Endothelial cell of umbilical vein (primary cell): ENCODE measurements around the gene DYDC2. TPM values are rescaled to one million over a fixed set of nuclear protein-coding genes. Genes with fewer than 3 reads are reported as not detected.

Source experiments
- BruUV-seq: library from RNA; stranded (reverse); fragments of 400-500 nt; replicated peaks from 2 replicates; lab custom pipeline; 2021; lab: Mats Ljungman, UMichigan
- CTCF ChIA-PET: fragments of 300-600, 350-600 bp; sonication (Branson Sonifier 250); formaldehyde crosslinking; loops from one replicate; lab custom pipeline; 2021; ENCODE audit warnings: antibody characterized with exemption, inconsistent platforms; lab: Charles Lee
- POLR2A ChIA-PET: fragments of 300-600, 350-600 bp; sonication (Branson Sonifier 250); formaldehyde crosslinking; loops from one replicate; lab custom pipeline; 2021; ENCODE audit warnings: antibody characterized with exemption, inconsistent platforms; lab: Charles Lee
- DNase-seq: peaks from one replicate; pipeline ENCODE4 v3.0.0-alpha.2; 2011; ENCODE audit warnings: low read depth, low spot score
- FAIRE-seq: peaks from 2 replicates; lab custom pipeline; 2011; peaks lifted over from hg19 to GRCh38; lab: Jason Lieb, UNC
- H2AFZ ChIP-seq: 2 replicates; pipeline ENCODE4 v1.6.0; 2012; ENCODE audit warnings: low read depth, low read length, control low read depth, inconsistent platforms
- H3K27ac ChIP-seq: 2 replicates; pipeline ENCODE4 v1.5.1; 2011; ENCODE audit warnings: low read depth, mild to moderate bottlenecking, control low read depth, low read length, moderate library complexity; ENCODE audit not compliant: insufficient read depth
- H3K27me3 ChIP-seq, 2 experiments: 2 replicates each; pipeline versions ENCODE4 v1.6.0 to v1.6.1; 2011; ENCODE audit warnings: low read length in 2 of 2, mixed read lengths in 1 of 2; ENCODE audit not compliant: control insufficient read depth in 2 of 2, insufficient read depth in 2 of 2
- H3K36me3 ChIP-seq, 2 experiments: 2 replicates in 1 of 2; 3 replicates in 1 of 2; pipeline ENCODE4 v1.5.1; 2011; ENCODE audit warnings: low read length in 2 of 2, mild to moderate bottlenecking in 1 of 2, moderate library complexity in 1 of 2; ENCODE audit not compliant: control insufficient read depth in 2 of 2, insufficient read depth in 2 of 2; ENCODE audit errors: extremely low read depth in 1 of 2
- H3K4me1 ChIP-seq: 3 replicates; pipeline ENCODE4 v1.5.1; 2011; ENCODE audit warnings: mild to moderate bottlenecking, low read length; ENCODE audit not compliant: control insufficient read depth, insufficient read depth; ENCODE audit errors: extremely low read depth
- H3K4me2 ChIP-seq: 2 replicates; pipeline ENCODE4 v1.6.1; 2011; ENCODE audit warnings: low read length, control low read depth, mixed read lengths; ENCODE audit not compliant: insufficient read depth
- H3K4me3 ChIP-seq, 3 experiments: fragments of 200-600 bp in 1 of 3; sonication (generic), shearing (Covaris generic) in 1 of 3; replicated peaks in 1 of 3; 2 replicates each; pipeline ENCODE4 v1.5.1; 2011 to 2016; ENCODE audit warnings: control low read depth in 3 of 3, low read length in 3 of 3, mild to moderate bottlenecking in 2 of 3, inconsistent platforms in 1 of 3, low read depth in 1 of 3, moderate library complexity in 1 of 3; ENCODE audit not compliant: insufficient read depth in 1 of 3
- H3K79me2 ChIP-seq: 2 replicates; pipeline ENCODE4 v1.6.0; 2012; ENCODE audit warnings: low read length, inconsistent platforms; ENCODE audit not compliant: control insufficient read depth, insufficient read depth
- H3K9ac ChIP-seq: replicated peaks from 2 replicates; pipeline ENCODE3; 2011; ENCODE audit warnings: low read length, control low read depth; ENCODE audit not compliant: insufficient read depth; ENCODE audit errors: extremely low read depth
- H3K9me1 ChIP-seq: replicated peaks from 3 replicates; pipeline ENCODE4 v1.6.0; 2011; ENCODE audit warnings: mild to moderate bottlenecking, low read length; ENCODE audit not compliant: control insufficient read depth, insufficient read depth; ENCODE audit errors: extremely low read depth
- H3K9me3 ChIP-seq: replicated peaks from 2 replicates; pipeline ENCODE4 v1.5.1; 2012; ENCODE audit warnings: low read length, inconsistent platforms; ENCODE audit not compliant: control insufficient read depth, insufficient read depth
- H4K20me1 ChIP-seq: replicated peaks from 2 replicates; pipeline ENCODE3; 2011; ENCODE audit warnings: mild to moderate bottlenecking, low read length; ENCODE audit not compliant: control insufficient read depth, insufficient read depth; ENCODE audit errors: extremely low read depth
- CTCF ChIP-seq, 2 donors: IDR thresholded peaks; 1 replicate in 1 of 2; 2 replicates in 1 of 2; pipeline ENCODE4 v1.5.1; 2011; ENCODE audit warnings: low read length in 2 of 2, mild to moderate bottlenecking in 2 of 2, moderate library complexity in 2 of 2, control low read depth in 1 of 2, inconsistent platforms in 1 of 2, low read depth in 1 of 2; ENCODE audit not compliant: insufficient read depth in 1 of 2; ENCODE audit errors: extremely low read depth in 1 of 2
- EZH2 ChIP-seq: IDR thresholded peaks from 2 replicates; pipeline ENCODE4 v1.6.1; 2012; ENCODE audit warnings: borderline replicate concordance, low read depth, mild to moderate bottlenecking, moderate library complexity, low read length, inconsistent platforms; ENCODE audit not compliant: severe bottlenecking
- FOS ChIP-seq: IDR thresholded peaks from 2 replicates; pipeline ENCODE4 v1.6.1; 2011; ENCODE audit warnings: mild to moderate bottlenecking, low read length, moderate library complexity, borderline replicate concordance; ENCODE audit not compliant: insufficient read depth
- GATA2 ChIP-seq: IDR thresholded peaks from 2 replicates; pipeline ENCODE4 v1.7.0; 2011; ENCODE audit warnings: low read depth, mild to moderate bottlenecking, moderate library complexity, mixed read lengths, low read length; ENCODE audit not compliant: insufficient read length, insufficient read depth
- JUN ChIP-seq: IDR thresholded peaks from 2 replicates; pipeline ENCODE4 v1.6.1; 2011; ENCODE audit warnings: borderline replicate concordance, low read depth; ENCODE audit not compliant: insufficient read length, insufficient read depth
- MAX ChIP-seq: IDR thresholded peaks from 2 replicates; pipeline ENCODE4 v1.6.1; 2011; ENCODE audit not compliant: insufficient read depth, insufficient read length
- MYC ChIP-seq: IDR thresholded peaks from one replicate; pipeline ENCODE4 v1.6.1; 2011; ENCODE audit warnings: mild to moderate bottlenecking, low read depth, low read length
- POLR2A ChIP-seq: IDR thresholded peaks from 2 replicates; pipeline ENCODE4 v1.6.1; 2012; ENCODE audit warnings: low read depth, mild to moderate bottlenecking, control low read depth, low read length
- POLR2AphosphoS5 ChIP-seq: IDR thresholded peaks from 2 replicates; pipeline ENCODE4 v1.6.1; 2012; ENCODE audit warnings: low read depth, mild to moderate bottlenecking, control low read depth, low read length, moderate library complexity; ENCODE audit not compliant: insufficient read depth
- dilution Hi-C: fragments of 300-500 bp; cut with MboI; formaldehyde crosslinking; loops from one replicate; pipeline ENCODE4 v1.15.0; 2019; ENCODE audit warnings: low sequenced_read_pairs; ENCODE audit not compliant: extremely low pct_ligation_motif_present
- intact Hi-C: fragments of 100-400 bp; cut with micrococcal nuclease; formaldehyde crosslinking; loops from one replicate; pipeline ENCODE4 v1.10.0; 2022
- polyA plus RNA-seq, 4 experiments: library from polyadenylated mRNA; depleted of rRNA in 3 of 4; stranded (reverse) in 3 of 4; unstranded in 1 of 4; fragments of >200 nt; gene quantifications; 2 replicates each; pipeline versions ENCODE4 v1.2.1 to v1.2.3, GENCODE V29; 2011 to 2012; ENCODE audit warnings: missing spikeins in 1 of 4
- total RNA-seq: library from RNA; stranded (reverse); gene quantifications from 2 replicates; pipeline ENCODE4 v1.2.3, GENCODE V29; 2021

The DYDC2 gene
- total and polyA plus RNA-seq, 2 donors (not counting 3 experiments of a cell fraction or from before 2014, with no cell fraction given), result not detected

- Histone ChIP-seq H3K27me3 (peaks cover 5 to 7% of the 10 kb centered on the region in 2 experiments), H4K20me1 (no peaks in the 10 kb centered on the region), H3K9me3 (no peaks in the 10 kb centered on the region), H3K4me3 (no peak overlapping the region), H3K9me1 (no peaks in the 10 kb centered on the region), H3K79me2 (no peaks in the 10 kb centered on the region), H3K27ac (no peak overlapping the region), H2AFZ (no peak overlapping the region), H3K9ac (no peak overlapping the region), H3K36me3 (no peaks in the 10 kb centered on the region), H3K4me1 (peaks cover 9% of the 10 kb centered on the region), H3K4me2 (no peak overlapping the region)
- dilution Hi-C loops, result no loop called here
- intact Hi-C loops, result no loop called here
- FAIRE-seq (no peak), DNase-seq (no peak)
- TF ChIP-seq POLR2A (no peak), MAX (no peak), GATA2 (no peak), CTCF (IDR thresholded peaks at IDR 0.05; ENCODE audit: extremely low read depth in 1 of 2, insufficient read depth in 1 of 2, low read depth in 1 of 2, low read length in 2 of 2) (no peak), FOS (no peak), MYC (no peak), POLR2AphosphoS5 (no peak), JUN (no peak), EZH2 (no peak)
- ChIA-PET CTCF (no interaction called here), POLR2A (no interaction called here)
- no TSS peak for BruUV-seq
Observed at GRCh38 chr10:80392250-80392649, 35.7 kb downstream of the DYDC2 start.
